ENCODE results near the gene HES6. TPM values are rescaled to one million over a fixed set of nuclear protein-coding genes. Genes with fewer than 3 reads are reported as not detected.
"Not testable (repeated sequence)": the region's sequence is repeated elsewhere in the genome, so short reads cannot be mapped to it uniquely, and the experiment has no call there.

Gene HES6
- total RNA-seq, 1 donor from 2014 or later = 4.3 TPM

DNA sequence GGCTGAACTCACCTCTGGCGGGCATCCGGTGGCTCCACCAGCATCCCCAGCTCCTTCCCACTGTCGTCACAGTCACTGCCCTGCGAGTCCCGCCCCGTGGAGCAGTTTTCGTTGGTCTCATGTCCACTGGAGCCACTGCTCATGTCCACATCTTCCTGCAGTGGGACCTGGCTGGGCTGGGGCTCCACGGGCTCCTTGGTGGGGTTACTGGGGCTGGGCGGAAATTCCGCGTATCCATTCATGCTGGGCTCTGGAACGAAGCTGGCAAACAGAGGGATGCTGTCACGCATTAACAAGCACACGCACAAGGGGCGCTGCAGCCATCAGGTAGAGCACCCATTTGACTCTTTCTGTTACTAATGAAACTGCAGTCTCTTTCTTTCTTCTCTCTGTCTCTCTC, 37.9 kb upstream of the HES6 start:
- ATAC-seq = no peak
- peak; percentile 52 for DNase-seq (ENCODE audit: missing footprints)
- intact Hi-C loops (cut with DNase I) = no loop called here

DNA sequence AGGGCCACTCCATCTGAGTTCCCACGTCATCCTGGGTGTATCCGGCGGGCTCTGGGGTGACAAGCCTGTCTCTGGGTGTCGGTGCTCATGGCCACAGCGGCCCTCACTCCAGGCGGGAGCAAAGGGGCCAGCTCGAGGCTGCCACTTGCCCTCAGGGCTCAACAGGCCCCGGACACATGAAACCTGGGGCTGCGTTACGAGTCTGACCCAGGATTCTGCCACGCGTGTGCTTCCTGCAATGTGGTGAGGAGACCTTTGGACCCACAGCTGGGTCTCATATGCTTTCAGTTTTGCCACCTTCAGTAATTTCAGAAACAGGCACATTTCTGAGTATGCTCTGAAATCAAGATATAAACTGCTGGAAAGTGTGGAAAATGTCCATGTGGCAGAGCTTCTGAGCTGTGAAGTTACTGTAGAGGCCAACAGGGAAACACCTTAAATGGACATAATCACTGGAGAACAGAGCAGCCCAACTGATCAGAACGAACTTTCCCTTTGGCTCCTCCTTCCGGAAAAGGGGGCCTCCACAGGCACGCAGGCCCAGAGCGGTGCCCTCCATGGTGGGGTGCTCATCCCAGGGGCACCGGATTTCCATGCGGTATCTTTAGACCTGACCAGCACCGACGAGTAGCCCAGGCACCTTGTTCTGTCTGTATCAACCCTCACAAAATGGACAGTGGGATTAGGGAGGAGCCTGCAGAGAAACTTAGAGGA, 34.5 kb upstream of the HES6 start:
- intact Hi-C loops (cut with DNase I) = no loop called here
- DNase-seq (ENCODE audit: missing footprints) (peak; percentile 53), ATAC-seq (no peak)

DNA sequence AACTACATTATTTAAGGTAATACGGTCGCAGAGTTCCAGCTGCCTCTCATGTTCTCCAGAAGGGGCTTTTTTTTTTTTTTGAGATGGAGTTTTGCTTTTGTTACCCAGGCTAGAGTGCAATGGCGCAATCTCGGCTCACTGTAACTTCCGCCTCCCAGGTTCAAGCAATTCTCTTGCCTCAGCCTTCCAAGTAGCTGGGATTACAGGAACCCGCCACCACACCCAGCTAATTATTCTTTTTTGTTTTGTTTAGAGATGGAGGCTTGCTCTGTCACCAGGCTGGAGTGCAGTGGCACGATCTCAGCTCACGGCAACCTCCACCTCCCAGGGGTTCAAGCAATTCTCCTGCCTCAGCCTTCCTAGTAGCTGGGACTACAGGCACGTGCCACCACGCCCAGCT, 33.6 kb upstream of the HES6 start:
- ATAC-seq; intact Hi-C loops (cut with DNase I): not testable (repeated sequence)
- DNase-seq (ENCODE audit: missing footprints) = peak; percentile 45

DNA sequence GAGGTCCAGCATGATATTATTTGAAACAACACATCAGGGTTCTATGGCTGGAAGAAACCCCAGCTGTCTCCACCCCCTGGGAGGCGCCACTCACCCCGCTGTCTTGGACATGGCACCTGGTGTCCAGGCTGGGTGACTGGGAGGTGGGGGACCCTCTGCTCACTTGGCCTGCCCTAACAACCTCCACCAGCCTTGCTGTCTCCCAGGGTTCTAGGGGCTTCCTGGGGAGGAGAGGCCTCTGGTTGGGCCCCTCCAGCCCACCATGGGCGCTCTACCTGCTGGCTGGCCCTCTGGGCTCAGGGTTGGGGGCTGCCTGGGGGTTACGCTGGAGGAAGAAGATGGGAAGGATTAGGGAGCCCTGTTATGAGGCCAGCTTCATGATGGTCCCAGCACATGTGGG, 32.3 kb upstream of the HES6 start:
- intact Hi-C loops (cut with DNase I) = no loop called here
- DNase-seq (ENCODE audit: missing footprints) = peak; percentile 4
- no peak for ATAC-seq

DNA sequence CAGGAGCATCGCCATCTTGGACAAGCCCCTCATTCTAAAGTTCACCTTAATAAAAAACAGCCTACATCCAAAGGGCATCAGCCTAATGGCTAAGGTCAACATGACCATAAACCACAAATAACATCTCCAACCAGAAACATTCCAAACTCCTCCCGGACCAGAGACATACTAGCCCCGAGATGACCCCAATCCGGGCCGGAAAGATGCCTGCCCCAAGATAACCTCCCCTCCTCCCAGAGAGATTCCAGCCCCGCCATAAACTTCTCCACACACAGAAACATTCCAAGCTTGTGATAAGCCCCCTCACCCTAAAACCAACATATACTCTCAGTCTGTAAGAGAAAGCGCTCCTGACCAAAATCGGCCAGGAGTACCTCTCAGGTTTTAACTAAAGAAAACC, 31.8 kb upstream of the HES6 start:
- ATAC-seq; intact Hi-C loops (cut with DNase I): not testable (repeated sequence)
- peak; percentile 8 for DNase-seq (ENCODE audit: missing footprints)

DNA sequence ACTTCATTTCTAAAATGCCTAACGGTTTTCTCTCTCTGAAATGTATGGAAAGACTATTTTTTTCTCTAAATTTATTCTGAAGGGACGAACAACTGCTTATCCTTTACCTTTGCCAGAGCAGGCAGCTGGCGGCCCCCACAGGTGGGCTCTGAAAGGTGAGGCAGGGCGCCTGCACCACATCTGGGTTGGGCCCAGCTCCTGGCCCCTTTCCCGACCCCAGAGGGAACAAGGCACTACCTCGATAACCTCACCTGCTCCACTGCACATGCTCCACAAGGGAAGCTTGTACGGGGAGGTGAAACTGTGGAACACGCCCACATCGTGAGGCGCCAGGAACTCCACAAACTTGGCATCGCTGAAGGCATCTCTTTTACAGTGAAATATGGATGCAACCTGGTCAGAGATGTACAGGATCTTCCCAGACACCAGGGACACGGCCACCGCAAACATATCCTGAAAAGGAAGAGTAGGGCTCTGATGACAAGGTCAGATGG, 31.3 kb upstream of the HES6 start:
- DNase-seq (ENCODE audit: missing footprints) = no peak
- ATAC-seq = no peak
- intact Hi-C loops (cut with DNase I) = no loop called here

DNA sequence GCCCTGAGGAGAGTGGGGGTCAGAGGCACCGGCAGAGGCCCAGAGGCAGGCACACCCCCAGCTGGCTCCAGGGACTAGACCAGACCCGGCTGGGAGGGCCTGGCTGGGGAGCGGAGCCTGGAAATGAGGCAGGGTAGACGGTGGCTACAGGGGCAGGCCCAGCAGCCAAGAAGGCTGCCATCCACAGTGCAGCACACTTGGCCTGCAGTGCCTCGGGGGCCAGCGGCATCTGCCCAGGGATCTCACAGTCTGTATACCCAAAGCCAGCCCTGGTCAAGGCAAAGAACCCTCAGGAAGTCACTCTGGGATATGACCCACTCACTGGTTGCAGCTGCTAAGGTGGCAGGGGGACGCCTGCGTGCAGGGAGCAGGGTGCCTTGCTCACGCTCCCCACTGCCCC, 30.8 kb upstream of the HES6 start:
- ATAC-seq (no peak), DNase-seq (ENCODE audit: missing footprints) (peak; percentile 35)
- intact Hi-C loops (cut with DNase I) = no loop called here

DNA sequence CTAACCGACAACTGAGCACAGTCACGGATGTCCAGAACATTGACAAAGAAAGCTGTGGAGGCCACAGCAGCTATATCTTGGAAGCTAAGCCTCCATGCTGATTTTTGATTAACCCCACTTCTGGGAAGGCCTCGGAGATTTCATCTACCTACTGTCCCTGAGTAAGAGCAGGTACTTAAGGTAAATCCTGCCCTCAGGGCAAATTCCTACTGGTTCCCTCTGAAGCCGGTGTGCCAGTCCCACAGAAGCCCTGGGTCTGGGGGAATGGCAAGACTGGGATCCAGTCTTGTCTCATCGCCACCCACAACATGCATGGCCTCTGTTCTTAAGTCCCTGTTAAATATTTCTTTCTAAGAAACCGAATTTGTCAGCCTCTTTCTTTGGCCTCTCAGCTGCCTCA, 29.9 kb upstream of the HES6 start:
- ATAC-seq (no peak), DNase-seq (ENCODE audit: missing footprints) (peak; percentile 39)
- intact Hi-C loops (cut with DNase I) = loop anchor here (10.0 kb wide), 2 partner anchors 105 to 595 kb away; no protein-coding TSS in a partner anchor

DNA sequence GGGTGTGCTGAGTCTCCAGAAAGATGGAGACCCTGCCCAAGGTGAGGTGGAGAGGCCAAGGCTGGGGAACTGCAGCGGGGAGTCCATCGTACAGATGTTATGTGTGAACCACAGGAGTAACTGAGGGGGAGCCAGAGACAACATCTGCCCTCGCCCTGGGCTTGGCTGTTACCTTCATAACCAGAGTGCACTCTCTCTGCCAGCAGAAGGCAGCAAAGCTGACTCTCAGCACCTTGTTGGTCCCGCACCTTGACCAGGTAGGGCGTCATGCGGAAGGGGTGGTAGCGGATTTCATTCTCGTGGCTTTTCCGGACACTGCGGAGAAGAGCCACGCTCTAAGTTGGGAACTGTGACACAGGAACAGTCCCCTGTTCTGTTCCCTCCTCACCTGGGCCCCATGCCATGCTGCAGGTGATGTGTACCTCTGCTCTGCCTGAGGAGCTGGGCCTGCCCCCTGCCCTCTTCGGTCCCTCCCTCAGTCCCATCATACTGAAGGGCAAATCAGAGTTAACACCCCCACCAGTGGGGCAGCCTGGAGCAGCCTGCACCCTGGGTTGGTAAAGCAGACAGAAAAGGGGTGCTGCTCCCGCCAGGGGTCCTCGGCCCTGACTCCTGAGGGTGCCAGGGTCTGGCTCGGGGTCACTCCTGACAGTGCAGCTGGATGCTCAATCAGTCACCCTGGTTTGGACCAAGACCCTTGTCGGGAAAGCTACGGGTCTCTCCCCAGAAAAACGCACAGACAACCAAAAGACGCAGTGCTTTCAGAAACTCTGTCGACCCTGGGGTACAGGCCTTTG, 28.2 kb upstream of the HES6 start:
- intact Hi-C loops (cut with DNase I) = loop anchor here (10.0 kb wide), 2 partner anchors 103 to 593 kb away; no protein-coding TSS in a partner anchor
- DNase-seq (ENCODE audit: missing footprints) (peak; percentile 52), ATAC-seq (no peak)

DNA sequence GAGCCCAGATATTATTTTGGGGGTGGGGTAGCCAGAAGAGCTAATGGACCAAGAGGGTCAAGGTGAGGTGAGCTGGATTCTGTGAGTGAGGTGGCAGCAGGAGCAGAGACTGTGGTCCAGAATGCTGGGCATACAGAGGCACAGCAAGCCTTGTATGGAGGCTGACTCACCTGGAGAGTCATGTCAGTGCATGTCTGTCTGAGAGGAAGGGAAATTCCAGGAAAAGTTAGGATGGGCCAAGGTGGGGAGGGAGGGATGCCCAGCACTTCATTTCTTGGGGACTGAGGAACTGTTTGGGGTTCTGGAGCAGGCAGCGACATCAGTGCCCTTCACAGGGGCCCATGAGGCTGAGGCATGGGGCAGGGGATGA, 27.5 kb upstream of the HES6 start:
- intact Hi-C loops (cut with DNase I) = loop anchor here (10.0 kb wide), 2 partner anchors 103 to 593 kb away; no protein-coding TSS in a partner anchor
- DNase-seq (ENCODE audit: missing footprints) = peak; percentile 11
- ATAC-seq = no peak

DNA sequence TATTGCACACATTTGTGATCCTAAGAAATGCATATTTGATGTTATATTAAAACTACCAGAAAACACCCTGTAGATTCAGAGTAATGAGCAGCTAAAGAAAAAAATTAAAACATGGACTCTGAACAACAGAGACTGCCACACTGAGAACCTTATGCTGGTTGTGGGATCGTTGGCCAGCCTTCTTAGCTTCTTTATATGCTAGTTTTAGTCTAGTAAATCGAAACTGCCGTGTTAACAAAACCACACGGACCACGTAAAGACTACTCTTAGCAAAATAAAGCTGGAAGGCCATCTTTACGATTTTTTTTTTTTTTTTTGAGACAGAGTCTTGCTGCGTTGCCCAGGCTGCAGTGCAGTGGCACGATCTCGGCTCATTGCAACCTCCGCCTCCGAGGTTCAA, 25.8 kb upstream of the HES6 start:
- intact Hi-C loops (cut with DNase I) = loop anchor here (10.0 kb wide), 2 partner anchors 101 to 591 kb away; no protein-coding TSS in a partner anchor

DNA sequence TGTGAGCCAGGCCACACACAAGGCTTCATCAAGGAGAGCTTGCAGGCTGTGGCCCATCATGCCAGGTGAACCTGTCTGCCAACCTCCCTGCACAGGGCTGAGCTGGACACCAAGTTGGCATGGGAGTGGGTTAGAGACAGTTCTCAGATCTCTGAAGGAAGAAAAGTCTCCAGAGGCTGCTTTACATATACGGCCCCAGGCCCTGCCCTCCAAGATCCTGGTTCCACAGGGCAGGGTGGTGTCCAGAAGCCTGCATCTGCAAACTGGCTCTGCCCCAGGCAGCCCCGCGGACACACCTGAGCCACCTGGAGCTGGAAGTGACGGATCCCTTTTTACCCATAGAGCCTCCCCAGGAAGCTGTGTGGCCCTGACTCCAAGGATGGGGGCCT, 24.2 kb upstream of the HES6 start:
- intact Hi-C loops (cut with DNase I) = loop anchor here (5.0 to 10.0 kb wide), 3 partner anchors 99 to 682 kb away; no protein-coding TSS in a partner anchor
- DNase-seq (ENCODE audit: missing footprints) (peak; percentile 52), ATAC-seq (no peak)

More for the DNA sequence above, 25.8 kb upstream of the HES6 start:
- ATAC-seq = no peak
- peak; percentile 7 for DNase-seq (ENCODE audit: missing footprints)

DNA sequence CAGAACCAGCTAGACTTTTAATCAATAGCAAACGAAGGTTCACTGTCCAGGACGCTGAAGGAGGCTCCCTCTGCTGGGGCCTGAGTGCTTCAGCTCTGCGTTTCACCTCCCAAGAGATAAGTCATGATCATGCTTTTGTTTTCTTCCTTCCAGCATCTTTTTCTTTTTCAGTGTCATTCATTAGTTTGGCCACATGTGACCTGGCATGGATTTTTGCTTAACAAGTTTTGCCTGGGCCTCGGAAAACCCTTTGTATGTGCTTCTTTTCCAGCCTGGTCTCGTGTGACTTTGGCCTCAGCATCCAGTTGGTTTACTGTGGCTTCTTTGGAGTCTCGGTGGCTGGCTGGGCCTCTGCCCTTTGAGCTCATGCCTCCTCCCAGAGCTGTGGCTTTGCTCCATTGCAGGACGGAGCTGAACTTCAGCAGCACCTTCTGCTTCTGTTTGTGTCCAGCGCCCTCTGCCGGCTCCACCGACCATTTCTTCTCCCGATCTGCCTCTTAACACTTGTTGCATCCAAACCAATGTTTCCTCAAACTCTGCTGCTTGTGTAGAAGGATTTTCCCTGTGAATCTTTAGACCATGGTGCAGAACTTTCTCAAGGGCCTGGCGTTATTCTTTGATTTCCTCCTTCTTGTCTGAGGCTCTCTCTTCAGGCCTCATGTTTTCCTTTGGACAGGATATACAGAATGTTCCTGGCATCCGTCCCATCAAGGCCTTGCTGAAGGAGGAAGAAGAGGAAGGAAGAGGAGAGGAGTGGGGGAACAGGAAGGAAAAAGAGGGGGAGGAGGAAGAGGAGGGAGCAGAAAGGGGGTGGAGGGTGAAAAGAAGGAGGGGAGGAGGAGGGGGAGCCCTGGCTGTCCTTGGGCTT, 23.6 kb upstream of the HES6 start:
- DNase-seq (ENCODE audit: missing footprints) = peak; percentile 94
- ATAC-seq = peak; percentile 85
- intact Hi-C loops (cut with DNase I) = loop anchor here (2.0 to 10.0 kb wide), 4 partner anchors 99 to 681 kb away; partner anchors contain the start of gene RAMP1

DNA sequence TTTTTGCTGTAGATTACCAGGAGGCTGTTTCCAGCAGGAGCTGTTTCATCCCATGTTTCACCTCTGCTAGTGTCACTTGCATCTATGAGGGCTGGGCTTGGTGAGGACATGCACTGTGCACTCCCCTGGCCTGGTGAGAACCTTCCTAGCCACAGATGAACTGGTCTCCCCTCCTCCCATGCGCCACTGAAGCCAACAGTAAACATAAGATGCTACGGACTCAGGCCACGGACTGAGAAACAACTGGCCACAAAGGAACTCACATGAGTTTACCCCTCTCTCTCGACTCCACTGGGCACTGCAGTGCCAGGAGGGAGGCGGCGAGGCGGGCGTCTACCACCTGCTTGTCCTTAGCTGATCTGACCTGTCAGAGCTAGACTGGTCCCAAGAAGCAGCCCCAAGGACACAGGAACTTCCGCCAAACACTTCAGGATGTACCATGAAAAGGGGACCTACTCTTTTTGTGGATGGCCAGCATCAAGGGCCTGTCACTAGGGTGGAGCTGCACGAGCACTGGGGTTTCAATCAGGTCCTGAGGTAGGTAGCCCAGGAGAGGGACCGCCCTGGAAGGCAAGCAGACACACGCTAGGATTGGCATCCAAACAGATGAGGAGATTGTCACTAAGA, 22.8 kb upstream of the HES6 start:
- intact Hi-C loops (cut with DNase I) = loop anchor here (2.0 to 10.0 kb wide), 4 partner anchors 98 to 680 kb away; partner anchors contain the start of gene RAMP1
- peak; percentile 35 for DNase-seq (ENCODE audit: missing footprints)
- no peak for ATAC-seq

DNA sequence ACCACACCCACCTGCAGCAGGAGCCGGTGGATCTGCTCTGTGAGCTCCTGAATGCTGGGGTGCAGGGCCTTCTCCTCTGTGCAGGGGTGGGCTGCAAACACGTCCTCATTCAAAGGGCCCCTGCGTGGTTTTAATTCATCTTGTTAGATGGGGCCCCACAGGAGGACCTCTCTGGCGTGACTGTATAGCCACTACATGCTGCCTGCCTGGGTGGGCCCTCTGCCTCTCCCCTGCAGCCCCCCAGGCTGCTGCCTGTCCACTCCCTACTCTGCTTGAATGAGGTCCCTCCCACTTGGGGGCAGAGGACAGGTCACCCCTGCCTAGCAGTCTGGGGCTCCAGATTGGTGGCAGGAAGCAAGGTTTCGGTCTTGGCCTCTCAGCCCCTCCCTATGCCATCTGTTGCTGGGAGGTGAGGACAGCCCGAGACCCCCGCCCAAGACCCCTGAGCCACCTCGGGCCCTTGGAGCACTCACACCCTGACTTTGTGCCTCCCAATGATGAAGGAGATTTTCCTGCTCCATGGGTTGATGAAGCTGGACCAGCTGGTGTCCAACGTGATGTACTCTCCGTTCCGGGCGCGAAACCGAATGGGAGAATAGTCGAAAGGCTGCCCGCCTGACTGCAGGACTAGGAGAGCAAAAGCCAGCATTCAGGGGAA, 22.0 kb upstream of the HES6 start:
- no peak for ATAC-seq
- intact Hi-C loops (cut with DNase I) = loop anchor here (2.0 to 10.0 kb wide), 4 partner anchors 97 to 680 kb away; partner anchors contain the start of gene RAMP1
- DNase-seq (ENCODE audit: missing footprints) = peak; percentile 37

DNA sequence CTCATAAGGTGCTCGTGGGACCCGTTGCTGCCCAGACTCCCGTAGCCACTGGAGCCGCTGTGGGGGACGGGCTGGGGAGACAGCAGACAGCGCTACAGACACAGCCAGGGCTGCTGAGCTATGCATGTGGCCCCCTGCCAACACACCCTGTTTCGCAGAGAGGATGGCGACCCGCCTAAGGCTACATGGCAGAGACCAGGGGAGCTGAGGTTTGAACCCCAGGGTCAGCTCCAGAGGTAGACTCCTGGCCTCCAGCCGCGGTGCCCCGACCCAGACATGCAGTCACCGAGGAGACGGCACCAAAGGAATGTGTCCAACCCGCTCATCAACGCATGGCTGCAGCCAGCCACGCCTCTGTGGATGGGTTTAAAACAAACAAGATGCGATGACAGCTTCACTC, 21.0 kb upstream of the HES6 start:
- ATAC-seq (peak; percentile 29), DNase-seq (ENCODE audit: missing footprints) (peak; percentile 62)

More for the DNA sequence above, 21.0 kb upstream of the HES6 start:
- intact Hi-C loops (cut with DNase I) = loop anchor here (5.0 to 10.0 kb wide), 3 partner anchors 96 to 679 kb away; no protein-coding TSS in a partner anchor
